Measurements from ENCODE around the gene NUDT3. TPM values are rescaled to one million over a fixed set of nuclear protein-coding genes. Genes with fewer than 3 reads are reported as not detected.
"Not testable (repeated sequence)": the region's sequence is repeated elsewhere in the genome, so short reads cannot be mapped to it uniquely, and the experiment has no call there.

Gene NUDT3
- total and polyA plus RNA-seq, 3 experiments from 2014 or later = 9.7 to 16.8 (median 16.6) TPM

DNA sequence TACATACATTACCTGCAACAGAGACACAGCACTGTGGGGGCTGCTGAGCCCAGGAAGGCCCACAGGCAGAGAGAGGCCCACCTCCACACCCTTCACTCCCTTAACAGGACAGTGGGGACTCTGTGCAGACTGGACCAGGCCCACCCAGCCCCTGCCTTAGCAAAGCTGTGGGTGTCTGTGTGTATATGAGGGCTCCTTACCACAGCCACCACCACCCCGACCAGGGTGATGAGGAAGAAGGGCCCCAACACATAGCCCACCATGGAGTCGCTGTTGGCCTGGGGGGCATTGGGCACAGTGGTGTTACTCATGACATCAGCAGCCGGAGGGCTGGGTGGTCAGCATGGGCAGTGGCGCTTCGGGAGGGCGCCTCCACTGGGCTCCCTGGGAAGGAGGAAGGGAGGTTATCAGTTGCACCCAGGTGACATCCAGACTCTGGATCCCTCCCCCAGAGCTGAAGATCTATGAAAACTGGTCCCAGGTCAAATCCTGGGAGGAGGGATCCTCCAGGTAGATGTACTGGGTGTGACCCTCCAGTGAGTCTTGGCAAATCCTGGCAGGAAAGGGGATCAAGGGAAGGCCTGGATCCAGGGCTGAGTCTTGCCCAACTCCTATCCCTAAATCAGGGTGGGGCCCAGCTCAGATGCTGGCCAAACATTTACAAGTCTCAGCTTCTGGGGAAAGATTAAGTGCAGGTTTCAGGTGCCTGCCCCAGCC is 144.8 kb downstream of the NUDT3 start:
- CTCF ChIA-PET = interaction anchor here (0.7 to 4.4 kb wide), 7 partner anchors 8 to 362 kb away, joined by 3 to 50 read pairs (median 16); partner anchors contain the start of gene HMGA1
- DNase-seq = no peak
- Mint-ChIP-seq H3K9me3 (no peaks in the 10 kb centered on the region), H3K4me3 (peak overlapping the region; percentile 85 to 97 (median 91)), H3K36me3 (peaks cover 0 to 38% (median 0%) of the 10 kb centered on the region in 3 donors), H3K27ac (peak overlapping the region; percentile 95 to 99 (median 97)), H3K27me3 (peaks cover 0 to 1% of the 10 kb centered on the region in 2 donors), H3K4me1 (peaks cover 32 to 65% (median 33%) of the 10 kb centered on the region in 3 donors)
- H3K4me3 ChIP-seq (ENCODE audit: low read length) = peak overlapping the region; percentile 95
- peak overlapping the region; percentile 89 for H3K27ac ChIP-seq (ENCODE audit: low read depth, low read length)
- no peaks in the 10 kb centered on the region for H3K36me3 ChIP-seq (ENCODE audit: insufficient read depth, low read length)
- no peaks in the 10 kb centered on the region for H3K27me3 ChIP-seq (ENCODE audit: insufficient read depth, low read length, poor library complexity, severe bottlenecking)
- POLR2A ChIA-PET = interaction anchor here (0.7 to 4.5 kb wide), 4 partner anchors 11 to 179 kb away, joined by 3 to 40 read pairs (median 12); partner anchors contain the start of genes HMGA1 and RPS10
- H3K9me3 ChIP-seq (ENCODE audit: low read length) = no peaks in the 10 kb centered on the region
- peaks cover 20% of the 10 kb centered on the region for H3K4me1 ChIP-seq (ENCODE audit: insufficient read depth, low read length)

- Mint-ChIP-seq H3K27me3 (peaks cover 0 to 1% of the 10 kb centered on the region in 2 donors), H3K4me3 (peak overlapping the region; percentile 46 to 97 (median 91)), H3K27ac (peak overlapping the region; percentile 80 to 97 (median 96)), H3K36me3 (peaks cover 0 to 47% (median 0%) of the 10 kb centered on the region in 3 donors), H3K4me1 (peaks cover 38 to 74% (median 41%) of the 10 kb centered on the region in 3 donors), H3K9me3 (no peaks in the 10 kb centered on the region)
- DNase-seq = peak in 4 of 5 donors; percentile 17 to 63 (median 30)
- Histone ChIP-seq H3K4me1 (ENCODE audit: insufficient read depth, low read length) (peaks cover 20% of the 10 kb centered on the region), H3K27me3 (ENCODE audit: insufficient read depth, low read length, poor library complexity, severe bottlenecking) (no peaks in the 10 kb centered on the region), H3K4me3 (ENCODE audit: low read length) (no peak overlapping the region), H3K9me3 (ENCODE audit: low read length) (no peaks in the 10 kb centered on the region), H3K27ac (ENCODE audit: low read depth, low read length) (no peak overlapping the region), H3K36me3 (ENCODE audit: insufficient read depth, low read length) (peaks cover 6% of the 10 kb centered on the region)
- CTCF ChIA-PET = interaction anchor here (1.0 to 4.4 kb wide), 5 partner anchors 23 to 365 kb away, joined by 3 to 40 read pairs (median 3); no protein-coding TSS in a partner anchor
- POLR2A ChIA-PET = interaction anchor here (4.5 kb wide), 1 partner anchor 10 kb away, joined by 40 read pairs; the partner anchor contains the start of gene HMGA1
Observed at GRCh38 chr6:34246563-34247391, 145.7 kb downstream of the NUDT3 start.

GRCh38 chr6:34246249-34246562 is 146.3 kb downstream of the NUDT3 start:
- Histone ChIP-seq H3K9me3 (ENCODE audit: low read length) (no peaks in the 10 kb centered on the region), H3K27me3 (ENCODE audit: insufficient read depth, low read length, poor library complexity, severe bottlenecking) (no peaks in the 10 kb centered on the region), H3K27ac (ENCODE audit: low read depth, low read length) (no peak overlapping the region), H3K4me1 (ENCODE audit: insufficient read depth, low read length) (peaks cover 20% of the 10 kb centered on the region), H3K4me3 (ENCODE audit: low read length) (no peak overlapping the region), H3K36me3 (ENCODE audit: insufficient read depth, low read length) (peaks cover 12% of the 10 kb centered on the region)
- ChIA-PET CTCF (interaction anchor here (1.0 to 1.3 kb wide), 4 partner anchors 23 to 366 kb away, joined by 3 read pairs; no protein-coding TSS in a partner anchor), POLR2A (interaction anchor here (4.5 kb wide), 1 partner anchor 9 kb away, joined by 40 read pairs; the partner anchor contains the start of gene HMGA1)
- H3K9me3 Mint-ChIP-seq = no peaks in the 10 kb centered on the region
- peak overlapping the region in 2 of 7 donors; percentile 61 to 97 for H3K4me3 Mint-ChIP-seq
- peak overlapping the region; percentile 45 to 96 (median 80) for H3K27ac Mint-ChIP-seq
- peaks cover 40 to 80% (median 41%) of the 10 kb centered on the region in 3 donors for H3K4me1 Mint-ChIP-seq
- no peak for DNase-seq
- H3K36me3 Mint-ChIP-seq = peaks cover 0 to 52% (median 2%) of the 10 kb centered on the region in 3 donors
- peaks cover 0 to 1% of the 10 kb centered on the region in 2 donors for H3K27me3 Mint-ChIP-seq

DNA sequence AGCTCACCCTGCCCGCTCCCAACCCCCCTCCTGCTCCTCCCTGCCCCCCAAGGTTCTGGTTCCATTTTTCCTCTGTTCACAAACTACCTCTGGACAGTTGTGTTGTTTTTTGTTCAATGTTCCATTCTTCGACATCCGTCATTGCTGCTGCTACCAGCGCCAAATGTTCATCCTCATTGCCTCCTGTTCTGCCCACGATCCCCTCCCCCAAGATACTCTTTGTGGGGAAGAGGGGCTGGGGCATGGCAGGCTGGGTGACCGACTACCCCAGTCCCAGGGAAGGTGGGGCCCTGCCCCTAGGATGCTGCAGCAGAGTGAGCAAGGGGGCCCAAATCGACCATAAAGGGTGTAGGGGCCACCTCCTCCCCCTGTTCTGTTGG is 146.7 kb downstream of the NUDT3 start:
- POLR2A ChIA-PET; H3K4me3 Mint-ChIP-seq; H3K4me3 ChIP-seq (ENCODE audit: low read length); H3K27ac ChIP-seq (ENCODE audit: low read depth, low read length); H3K27me3 ChIP-seq (ENCODE audit: insufficient read depth, low read length, poor library complexity, severe bottlenecking); H3K9me3 Mint-ChIP-seq; DNase-seq; H3K27me3 Mint-ChIP-seq; H3K9me3 ChIP-seq (ENCODE audit: low read length): not testable (repeated sequence)
- CTCF ChIA-PET = interaction anchor here (1.0 to 1.3 kb wide), 3 partner anchors 22 to 366 kb away, joined by 3 read pairs; no protein-coding TSS in a partner anchor
- Histone ChIP-seq H3K4me1 (ENCODE audit: insufficient read depth, low read length) (peaks cover 20% of the 10 kb centered on the region), H3K36me3 (ENCODE audit: insufficient read depth, low read length) (peaks cover 16% of the 10 kb centered on the region)
- H3K36me3 Mint-ChIP-seq = peaks cover 0 to 57% (median 2%) of the 10 kb centered on the region in 3 donors
- peak overlapping the region in 3 of 8 donors; percentile 35 to 96 (median 53) for H3K27ac Mint-ChIP-seq
- H3K4me1 Mint-ChIP-seq = peaks cover 40 to 84% (median 41%) of the 10 kb centered on the region in 3 donors

DNA sequence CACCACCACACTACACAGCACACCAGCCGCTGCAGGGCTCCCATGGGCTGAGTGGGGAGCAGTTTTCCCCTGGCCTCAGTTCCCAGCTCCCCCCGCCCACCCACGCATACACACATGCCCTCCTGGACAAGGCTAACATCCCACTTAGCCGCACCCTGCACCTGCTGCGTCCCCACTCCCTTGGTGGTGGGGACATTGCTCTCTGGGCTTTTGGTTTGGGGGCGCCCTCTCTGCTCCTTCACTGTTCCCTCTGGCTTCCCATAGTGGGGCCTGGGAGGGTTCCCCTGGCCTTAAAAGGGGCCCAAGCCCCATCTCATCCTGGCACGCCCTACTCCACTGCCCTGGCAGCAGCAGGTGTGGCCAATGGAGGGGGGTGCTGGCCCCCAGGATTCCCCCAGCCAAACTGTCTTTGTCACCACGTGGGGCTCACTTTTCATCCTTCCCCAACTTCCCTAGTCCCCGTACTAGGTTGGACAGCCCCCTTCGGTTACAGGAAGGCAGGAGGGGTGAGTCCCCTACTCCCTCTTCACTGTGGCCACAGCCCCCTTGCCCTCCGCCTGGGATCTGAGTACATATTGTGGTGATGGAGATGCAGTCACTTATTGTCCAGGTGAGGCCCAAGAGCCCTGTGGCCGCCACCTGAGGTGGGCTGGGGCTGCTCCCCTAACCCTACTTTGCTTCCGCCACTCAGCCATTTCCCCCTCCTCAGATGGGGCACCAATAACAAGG is 147.3 kb downstream of the NUDT3 start:
- H3K36me3 ChIP-seq (ENCODE audit: insufficient read depth, low read length) = peaks cover 16% of the 10 kb centered on the region
- Mint-ChIP-seq H3K4me1 (peaks cover 41 to 87% (median 43%) of the 10 kb centered on the region in 3 donors), H3K4me3 (peak overlapping the region in 1 of 7 donors; percentile 9), H3K36me3 (peaks cover 0 to 62% (median 2%) of the 10 kb centered on the region in 3 donors), H3K27ac (peak overlapping the region in 6 of 8 donors; percentile 15 to 96 (median 38))
- ChIA-PET CTCF (interaction anchor here (1.0 to 2.3 kb wide), 3 partner anchors 16 to 50 kb away, joined by 3 to 7 read pairs (median 3); no protein-coding TSS in a partner anchor), POLR2A (interaction anchor here (0.6 kb wide), 1 partner anchor 367 kb away, joined by 3 read pairs; no protein-coding TSS in a partner anchor)
- H3K27me3 Mint-ChIP-seq; DNase-seq; H3K9me3 ChIP-seq (ENCODE audit: low read length); H3K9me3 Mint-ChIP-seq; H3K4me3 ChIP-seq (ENCODE audit: low read length); H3K27ac ChIP-seq (ENCODE audit: low read depth, low read length); H3K27me3 ChIP-seq (ENCODE audit: insufficient read depth, low read length, poor library complexity, severe bottlenecking): not testable (repeated sequence)
- H3K4me1 ChIP-seq (ENCODE audit: insufficient read depth, low read length) = peaks cover 19% of the 10 kb centered on the region

DNA sequence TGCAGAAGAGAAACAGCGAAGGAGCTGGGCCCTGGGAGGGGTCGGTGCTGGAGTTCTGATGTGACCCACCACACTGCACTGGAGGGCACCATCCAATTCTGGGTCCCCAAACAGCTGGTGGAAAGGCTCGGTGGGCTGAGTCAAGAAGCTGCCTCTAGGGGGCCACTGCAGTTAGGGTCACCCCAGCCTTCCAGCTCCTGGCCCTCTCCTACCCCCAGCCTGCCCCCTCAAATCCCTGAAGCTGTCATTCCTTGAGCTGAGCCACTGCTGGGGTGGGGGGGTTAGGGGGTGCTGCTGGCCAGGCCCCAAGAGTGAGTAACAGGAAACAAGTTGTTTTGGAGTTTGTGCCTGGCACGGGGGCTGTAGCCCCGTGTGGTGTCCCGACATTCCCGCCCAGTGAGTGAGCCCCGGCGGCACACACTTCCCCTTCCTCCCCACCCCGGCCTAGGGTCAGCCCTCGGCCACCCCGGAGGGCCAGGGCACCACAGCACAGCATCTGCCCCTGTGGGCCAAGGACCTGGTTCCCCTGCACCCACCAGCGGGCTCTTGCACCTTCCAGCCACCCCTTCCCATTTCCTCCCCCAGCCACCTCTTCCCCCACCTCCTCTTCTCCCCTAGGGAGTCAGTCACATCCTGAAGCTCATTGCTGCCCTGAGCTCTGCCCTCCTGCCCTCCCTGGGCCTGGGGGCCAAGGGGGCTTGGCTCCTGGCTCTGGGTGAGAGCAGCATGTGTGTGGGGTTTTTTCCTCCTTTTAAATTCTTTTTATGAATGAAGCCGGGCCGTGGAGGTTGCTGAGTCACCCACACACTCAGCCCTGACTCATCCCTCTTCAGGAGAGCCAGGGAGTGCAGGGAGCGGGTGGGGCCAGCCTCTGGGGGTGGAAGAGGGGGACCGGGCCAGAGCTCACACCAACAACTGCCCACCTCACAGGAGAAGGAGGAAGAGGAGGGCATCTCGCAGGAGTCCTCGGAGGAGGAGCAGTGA is 148.3 kb downstream of the NUDT3 start:
- DNase-seq = no peak
- H3K27me3 ChIP-seq (ENCODE audit: insufficient read depth, low read length, poor library complexity, severe bottlenecking) = no peaks in the 10 kb centered on the region
- ChIA-PET CTCF (interaction anchor here (1.2 to 2.3 kb wide), 2 partner anchors 15 to 48 kb away, joined by 3 to 7 read pairs; no protein-coding TSS in a partner anchor), POLR2A (interaction anchor here (0.6 to 0.8 kb wide), 2 partner anchors 61 to 368 kb away, joined by 3 read pairs; no protein-coding TSS in a partner anchor)
- Mint-ChIP-seq H3K4me3 (peak overlapping the region in 2 of 7 donors; percentile 26 to 43), H3K27me3 (peaks cover 0 to 1% of the 10 kb centered on the region in 2 donors), H3K27ac (peak overlapping the region in 7 of 8 donors; percentile 46 to 86 (median 79)), H3K4me1 (peaks cover 47 to 90% (median 51%) of the 10 kb centered on the region in 3 donors), H3K36me3 (peaks cover 0 to 66% (median 2%) of the 10 kb centered on the region in 3 donors), H3K9me3 (no peaks in the 10 kb centered on the region)
- H3K4me1 ChIP-seq (ENCODE audit: insufficient read depth, low read length) = peaks cover 22% of the 10 kb centered on the region
- H3K9me3 ChIP-seq (ENCODE audit: low read length) = no peaks in the 10 kb centered on the region
- H3K4me3 ChIP-seq (ENCODE audit: low read length) = no peak overlapping the region
- H3K27ac ChIP-seq (ENCODE audit: low read depth, low read length) = peak overlapping the region; percentile 24
- H3K36me3 ChIP-seq (ENCODE audit: insufficient read depth, low read length) = peaks cover 16% of the 10 kb centered on the region
